Upper lobe of left lung (tissue), 4 donors: ENCODE measurements around the gene AGTPBP1.

Experiments used
- POLR2A ChIP-seq, 4 donors: fragments of 450-650 bp; IDR thresholded peaks; one replicate each; pipeline ENCODE4 v1.5.1; 2016 to 2017; ENCODE audit warnings: antibody characterized with exemption in 4 of 4, mild to moderate bottlenecking in 2 of 4
- POLR2AphosphoS5 ChIP-seq, 2 donors: sonication (generic); formaldehyde crosslinking; IDR thresholded peaks; one replicate each; pipeline ENCODE4 v1.5.1; 2017; ENCODE audit warnings: antibody characterized with exemption in 2 of 2
- TF ChIP-seq, protein P1 (sequence below), 6 experiments: fragments of 450-650 bp in 4 of 6; fragments of 200-600 bp in 2 of 6; sonication (generic) in 2 of 6; IDR thresholded peaks; one replicate each; pipeline ENCODE4 v1.5.1; 2016 to 2019; ENCODE audit warnings: antibody characterized with exemption in 6 of 6

DNA sequence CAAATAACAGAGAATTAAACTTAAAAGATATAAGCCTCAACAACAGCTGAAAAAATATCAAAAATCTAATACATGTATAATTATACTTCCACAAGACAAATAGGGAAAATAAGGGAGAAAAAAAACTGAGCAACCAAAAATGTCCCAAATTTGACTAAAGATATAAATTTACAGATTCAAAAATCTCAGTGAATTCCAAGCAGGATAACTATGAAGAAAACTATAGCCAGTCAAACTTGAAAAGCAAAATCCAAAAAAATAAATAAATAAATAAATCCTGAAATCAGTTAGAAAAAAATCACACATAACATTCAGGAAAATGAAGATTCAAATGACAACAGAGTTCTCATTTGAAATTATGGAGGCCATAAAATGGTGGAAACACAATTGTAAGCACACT lies 56.7 kb downstream of the AGTPBP1 start:
- no peak for TF ChIP-seq POLR2AphosphoS5 (IDR thresholded peaks at IDR 0.05)
- TF ChIP-seq, protein P1, sequence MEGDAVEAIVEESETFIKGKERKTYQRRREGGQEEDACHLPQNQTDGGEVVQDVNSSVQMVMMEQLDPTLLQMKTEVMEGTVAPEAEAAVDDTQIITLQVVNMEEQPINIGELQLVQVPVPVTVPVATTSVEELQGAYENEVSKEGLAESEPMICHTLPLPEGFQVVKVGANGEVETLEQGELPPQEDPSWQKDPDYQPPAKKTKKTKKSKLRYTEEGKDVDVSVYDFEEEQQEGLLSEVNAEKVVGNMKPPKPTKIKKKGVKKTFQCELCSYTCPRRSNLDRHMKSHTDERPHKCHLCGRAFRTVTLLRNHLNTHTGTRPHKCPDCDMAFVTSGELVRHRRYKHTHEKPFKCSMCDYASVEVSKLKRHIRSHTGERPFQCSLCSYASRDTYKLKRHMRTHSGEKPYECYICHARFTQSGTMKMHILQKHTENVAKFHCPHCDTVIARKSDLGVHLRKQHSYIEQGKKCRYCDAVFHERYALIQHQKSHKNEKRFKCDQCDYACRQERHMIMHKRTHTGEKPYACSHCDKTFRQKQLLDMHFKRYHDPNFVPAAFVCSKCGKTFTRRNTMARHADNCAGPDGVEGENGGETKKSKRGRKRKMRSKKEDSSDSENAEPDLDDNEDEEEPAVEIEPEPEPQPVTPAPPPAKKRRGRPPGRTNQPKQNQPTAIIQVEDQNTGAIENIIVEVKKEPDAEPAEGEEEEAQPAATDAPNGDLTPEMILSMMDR (IDR thresholded peaks at IDR 0.05): no peak
- TF ChIP-seq POLR2A (IDR thresholded peaks at IDR 0.05): no peak
